CD4-positive, alpha-beta T cell treated with Interleukin-21 for 1 hour (primary cell): ENCODE results near the gene NFAM1.
A peak's percentile ranks its signal among the peaks of the same experiment; 100 is the strongest.

Source experiments
- DNase-seq: peaks from one replicate; pipeline ENCODE4 v3.0.0-alpha.2; 2020

The NFAM1 gene

DNA sequence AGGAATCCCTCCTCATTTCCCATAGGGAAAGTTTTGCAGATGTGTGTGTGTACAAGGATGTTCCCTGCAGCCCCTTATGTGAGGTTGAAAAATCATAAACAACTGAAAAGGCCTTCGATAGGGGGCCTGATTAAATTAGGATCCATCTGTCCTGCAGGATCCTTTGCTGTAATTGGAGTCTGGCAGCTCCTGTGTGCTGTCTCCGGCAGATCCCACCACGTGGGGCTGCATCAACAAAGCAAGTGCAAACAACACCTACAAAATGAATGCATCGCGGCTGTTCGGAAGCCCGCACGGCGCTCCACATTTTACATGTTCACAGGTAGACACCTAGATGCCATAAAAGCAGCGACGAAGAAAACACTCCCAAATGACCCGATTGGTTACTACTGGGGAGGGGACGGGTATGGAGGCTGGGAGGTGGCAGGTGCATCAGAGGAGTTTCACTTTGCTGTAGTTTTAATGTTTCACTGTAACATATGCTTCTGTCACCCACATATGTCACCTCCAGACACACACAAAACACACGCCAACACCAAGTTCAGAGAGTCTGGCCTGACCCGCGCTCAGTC is 52.2 kb downstream of the NFAM1 start:
- no peak for DNase-seq

DNA sequence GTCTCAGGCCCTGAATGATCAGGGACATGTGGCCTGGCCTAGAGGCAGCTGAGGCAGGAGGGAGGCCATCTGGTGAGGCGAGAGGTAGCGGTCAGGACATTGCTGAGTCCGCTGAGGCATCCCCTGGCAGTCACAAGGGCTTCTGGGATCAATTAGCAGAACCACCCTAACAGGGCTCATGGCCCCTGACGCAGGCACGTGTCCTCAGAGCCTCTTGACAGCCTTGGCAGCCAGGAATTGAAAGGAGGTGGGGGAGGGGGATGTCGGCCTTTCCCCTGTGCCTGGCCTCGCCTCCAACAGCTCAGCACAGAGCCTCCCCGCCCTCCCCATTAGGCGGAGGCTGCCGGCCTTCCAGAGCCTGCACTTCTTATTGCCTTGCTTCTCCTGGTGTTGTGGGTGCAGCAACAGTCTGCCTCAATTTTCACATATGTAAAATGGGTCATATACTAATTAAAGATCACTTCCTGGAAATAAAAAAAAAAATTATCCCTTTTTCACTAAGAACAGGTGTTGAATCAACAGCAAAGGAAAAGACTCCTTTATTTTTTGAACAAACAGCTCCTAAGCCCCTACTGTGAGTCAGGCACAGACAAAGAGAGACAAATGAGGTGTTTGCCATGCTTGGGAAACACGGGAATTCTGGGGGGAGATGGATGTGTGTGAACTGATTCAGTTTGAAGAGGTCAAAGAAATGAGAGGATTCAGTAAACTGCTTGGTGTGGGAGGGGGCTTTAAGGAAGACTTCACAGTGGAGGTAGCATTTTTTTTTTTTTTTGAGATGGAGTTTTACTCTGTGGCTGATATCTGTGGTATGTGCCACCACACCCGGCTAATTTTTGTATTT is 55.3 kb downstream of the NFAM1 start:
- DNase-seq, result no peak

DNA sequence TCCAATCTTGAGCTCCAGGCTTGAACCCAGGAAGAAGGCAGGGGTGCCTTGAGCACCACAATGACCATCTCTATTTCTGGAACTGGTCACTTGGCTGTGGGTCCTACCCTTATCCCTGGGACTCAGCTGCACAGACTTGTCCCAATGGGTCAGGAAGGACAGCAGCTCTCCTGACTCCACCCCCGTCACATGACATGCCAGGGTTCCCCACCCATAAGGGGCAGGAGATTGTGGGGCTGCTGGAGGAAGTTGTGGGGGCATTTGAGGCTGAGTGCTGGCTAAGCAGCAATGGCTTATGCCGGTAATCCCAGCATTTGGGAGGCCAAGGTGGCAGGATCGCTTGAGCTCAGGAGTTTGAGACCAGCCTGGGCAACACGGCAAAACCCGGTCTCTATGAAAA is 56.2 kb downstream of the NFAM1 start:
- no peak for DNase-seq

DNA sequence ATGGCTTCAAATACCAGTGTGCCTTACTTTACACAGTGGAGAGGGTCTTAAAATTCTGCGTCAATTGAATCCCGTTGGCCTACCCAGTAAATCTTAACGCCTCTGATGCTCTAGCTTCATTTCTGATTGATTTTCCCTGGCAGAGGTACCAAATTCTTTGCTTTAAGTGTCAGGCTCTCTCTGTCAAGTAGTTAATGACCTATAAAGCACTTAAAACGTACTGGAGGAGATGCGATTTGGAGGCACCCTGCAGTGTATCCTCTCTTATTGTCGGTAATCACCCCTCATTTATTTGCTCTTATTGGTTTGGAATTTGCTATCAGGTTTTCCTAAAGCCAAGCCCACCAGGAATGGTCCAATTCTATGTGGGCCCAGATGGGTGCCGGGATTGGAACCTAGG is 59.2 kb downstream of the NFAM1 start:
- DNase-seq, result no peak

DNA sequence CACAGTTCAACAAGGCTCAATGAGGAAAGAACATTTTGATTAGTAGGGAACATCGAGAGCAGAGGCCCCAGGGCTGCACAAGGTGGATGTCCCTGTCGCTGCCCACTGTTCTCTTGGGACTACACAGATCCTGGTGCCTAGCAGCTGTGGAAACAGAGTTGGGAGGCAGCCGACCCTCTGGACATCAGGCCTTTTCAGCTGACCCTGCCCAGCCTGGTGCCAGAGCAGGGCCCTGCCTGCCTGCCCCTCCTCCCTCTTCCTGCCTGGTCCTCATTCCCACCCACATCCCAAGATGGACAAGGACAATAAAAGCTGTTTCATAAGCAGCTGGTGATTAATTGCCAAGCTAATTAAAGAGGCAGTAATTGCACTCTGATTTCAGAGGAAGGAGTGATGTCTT is 60.7 kb downstream of the NFAM1 start:
- no peak for DNase-seq

DNA sequence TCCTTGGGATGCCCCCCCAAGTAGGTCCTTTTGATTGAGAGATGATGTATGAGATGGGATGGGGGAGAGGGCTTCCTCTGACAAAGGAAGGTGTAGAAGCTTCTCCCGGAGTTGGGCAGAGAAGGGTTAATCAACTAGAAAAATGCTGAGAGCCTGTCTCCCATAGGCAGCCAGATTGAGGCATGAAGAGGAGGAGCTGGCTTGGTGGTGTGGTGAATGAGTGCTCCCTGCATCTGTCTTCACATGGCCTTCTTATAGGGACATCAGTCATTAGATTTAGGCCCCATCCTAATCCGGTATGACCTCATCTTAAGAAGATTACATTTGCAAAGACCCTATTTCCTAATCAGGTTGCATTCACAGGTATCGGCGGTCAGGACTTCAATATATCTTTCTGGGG is 61.1 kb downstream of the NFAM1 start:
- no peak for DNase-seq

DNA sequence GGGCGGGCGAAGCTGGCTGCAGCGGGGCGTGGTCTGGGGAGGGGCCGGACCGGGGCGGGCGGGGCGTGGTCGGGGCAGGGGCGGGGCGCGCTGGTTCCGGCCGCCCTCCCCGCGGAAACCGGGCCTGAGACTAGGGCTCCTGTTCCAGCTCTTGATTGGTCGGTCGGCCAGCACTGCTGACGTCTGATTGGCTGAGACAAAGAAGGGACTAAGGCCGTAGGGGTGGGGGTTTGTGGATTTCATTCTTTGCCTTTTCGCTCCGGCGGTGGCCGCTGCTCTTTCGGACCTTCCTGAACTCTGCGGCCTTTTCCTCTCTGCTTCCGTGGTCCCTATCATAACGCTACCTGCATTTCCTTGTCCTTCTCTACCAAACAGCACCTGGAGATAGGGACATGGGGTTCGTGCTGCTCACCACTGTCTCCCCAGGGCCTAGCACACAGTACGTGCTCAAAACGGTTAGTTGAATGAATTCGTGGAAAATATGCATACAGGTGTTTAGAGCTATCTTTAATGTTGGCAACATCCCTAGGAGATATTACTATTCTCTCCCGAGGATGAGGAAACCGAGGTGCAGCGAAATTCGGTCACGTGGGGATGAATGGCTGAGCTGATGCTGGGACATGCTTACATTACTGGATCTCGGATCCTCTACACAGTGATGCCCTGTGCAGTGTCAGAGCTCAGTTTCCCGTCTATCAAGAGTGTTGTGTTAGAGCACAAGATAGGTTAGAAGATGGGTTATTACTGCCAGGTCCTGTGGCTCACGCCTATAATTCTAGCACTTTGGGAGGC is 62.8 kb downstream of the NFAM1 start:
- peak; percentile 91 for DNase-seq

DNA sequence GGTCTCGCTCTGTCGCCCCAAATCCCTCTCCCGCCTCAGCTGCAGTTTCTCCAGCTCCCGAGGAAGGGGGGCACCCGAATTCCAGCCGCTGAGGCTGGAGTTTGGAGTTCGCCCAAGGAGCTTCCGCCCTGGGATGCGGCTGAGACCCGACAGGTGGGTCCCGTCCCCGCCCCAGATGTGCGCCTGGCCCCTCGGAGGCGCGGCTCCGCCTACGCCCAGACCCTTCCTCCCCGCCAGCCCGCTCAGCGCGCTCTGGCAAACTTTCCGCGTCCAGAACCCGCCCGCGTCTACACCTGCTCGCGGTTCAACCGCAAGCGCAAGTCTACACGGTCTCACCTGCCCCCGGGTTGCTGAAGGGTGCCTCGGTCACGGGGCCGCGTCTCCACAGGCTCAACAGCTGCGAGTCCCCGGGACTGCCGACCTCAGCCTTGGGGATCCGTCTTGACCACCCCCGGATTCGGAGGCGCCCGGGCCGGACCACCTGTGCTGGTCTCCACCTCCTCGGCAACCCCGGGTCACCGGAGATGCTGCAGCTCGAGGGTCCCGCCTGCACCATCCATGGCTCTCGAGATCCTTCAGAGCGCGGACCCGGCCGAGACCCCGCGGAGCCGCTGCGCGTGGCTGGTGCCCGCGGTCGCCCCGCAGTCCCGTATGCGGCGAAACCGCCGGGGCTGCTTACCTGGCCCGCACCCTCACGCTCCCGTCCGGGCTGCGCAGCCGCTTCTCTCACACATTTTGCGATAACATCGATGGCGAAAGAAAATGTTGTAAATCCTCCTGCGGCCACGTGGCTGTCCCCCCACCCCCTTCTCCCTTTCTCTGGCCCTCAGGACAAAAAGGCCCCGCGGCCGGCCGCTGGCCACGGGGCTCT is 63.6 kb downstream of the NFAM1 start:
- DNase-seq, result peak; percentile 40

DNA sequence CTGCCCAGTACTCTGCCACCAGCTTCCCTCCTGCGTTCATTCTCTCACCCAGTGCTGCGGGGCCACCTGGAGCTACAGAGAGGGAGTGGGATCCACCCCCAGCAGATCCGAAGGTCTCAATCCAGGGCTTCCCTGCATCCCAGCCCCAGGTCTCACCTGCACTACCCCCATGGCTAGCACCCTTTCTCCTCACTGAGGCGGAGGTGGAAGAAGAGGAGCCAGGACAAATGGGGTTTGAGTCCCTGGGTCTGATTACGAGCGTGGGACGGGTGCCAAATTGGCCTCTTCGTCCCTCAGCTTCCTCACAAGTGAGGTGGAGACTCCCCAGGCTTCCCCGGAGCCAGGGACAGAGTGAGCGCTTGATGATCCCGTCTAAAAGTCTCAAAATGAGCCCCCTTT is 64.2 kb downstream of the NFAM1 start:
- DNase-seq, result no peak

DNA sequence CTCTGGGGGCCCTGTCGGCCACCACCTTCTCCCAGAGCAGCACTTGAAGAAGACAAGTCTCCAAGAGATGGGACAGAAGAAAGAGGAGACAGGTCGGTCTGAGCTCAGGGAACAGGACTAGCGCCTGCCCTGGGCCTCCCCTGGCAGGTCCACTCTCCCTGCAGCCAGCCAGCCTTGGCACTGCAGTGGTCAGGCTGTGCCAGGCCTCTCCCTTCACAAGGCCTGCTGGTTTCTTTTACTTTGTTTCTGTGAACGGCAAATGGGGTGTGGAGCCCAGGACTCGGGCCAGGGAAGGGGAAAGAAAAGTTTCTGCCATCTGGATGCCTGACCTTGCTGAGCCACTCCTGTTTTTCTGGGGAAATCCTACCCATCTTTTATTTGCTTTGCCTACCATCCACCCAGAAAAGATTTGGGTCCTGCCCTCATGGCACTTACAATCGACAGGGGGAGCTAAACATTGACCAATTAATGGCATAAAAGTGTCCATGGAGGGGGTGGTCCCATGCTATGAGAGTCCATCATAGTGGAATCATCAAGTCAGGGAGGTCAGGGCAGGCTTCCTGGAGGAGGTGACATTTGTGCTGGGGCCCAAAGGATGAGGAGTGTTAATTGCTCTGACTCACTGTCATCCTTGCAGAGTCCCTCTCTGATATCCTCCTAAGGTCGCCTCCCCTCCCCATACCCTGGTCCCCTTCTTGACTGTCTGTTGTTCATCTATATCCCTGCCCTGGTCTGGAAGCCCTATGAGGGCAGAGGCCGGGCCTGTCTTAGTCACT is 65.2 kb downstream of the NFAM1 start:
- no peak for DNase-seq

DNA sequence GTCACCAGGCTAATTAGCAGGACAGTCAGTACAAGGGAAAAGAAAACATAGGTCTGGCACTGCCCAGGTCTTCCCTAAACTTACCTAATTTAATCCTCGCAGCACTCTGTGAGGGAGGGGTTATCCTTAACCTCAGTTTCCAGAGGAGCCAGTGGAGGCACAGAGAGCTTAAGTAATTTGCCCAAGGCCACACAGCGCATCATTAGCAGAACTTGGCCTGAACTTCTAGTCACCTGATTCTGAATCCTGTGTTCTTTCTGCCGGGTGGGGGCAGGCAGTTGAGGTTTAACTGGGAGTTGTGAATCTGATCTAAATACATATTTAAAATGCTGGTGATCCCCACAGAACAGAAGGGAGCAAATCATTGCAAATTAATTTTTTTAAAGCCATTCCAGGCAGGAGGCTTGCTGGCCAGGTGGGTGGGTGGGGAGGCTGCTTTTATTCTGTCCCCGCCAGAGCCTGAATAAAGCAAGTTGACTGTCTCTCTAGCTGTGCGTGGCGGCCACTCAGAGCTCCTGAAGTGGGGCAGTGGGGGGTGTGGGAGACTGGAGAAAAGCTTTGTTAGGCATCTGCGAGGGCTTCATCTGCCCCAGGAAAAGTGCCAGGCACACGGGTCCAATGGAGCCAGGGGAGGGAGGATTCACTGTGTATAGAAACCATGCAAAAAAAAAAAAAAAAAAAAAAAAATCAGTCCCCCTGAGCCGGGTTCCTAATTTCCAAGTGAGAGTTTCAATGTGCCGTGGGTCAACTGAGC is 66.1 kb downstream of the NFAM1 start:
- DNase-seq, result no peak

DNA sequence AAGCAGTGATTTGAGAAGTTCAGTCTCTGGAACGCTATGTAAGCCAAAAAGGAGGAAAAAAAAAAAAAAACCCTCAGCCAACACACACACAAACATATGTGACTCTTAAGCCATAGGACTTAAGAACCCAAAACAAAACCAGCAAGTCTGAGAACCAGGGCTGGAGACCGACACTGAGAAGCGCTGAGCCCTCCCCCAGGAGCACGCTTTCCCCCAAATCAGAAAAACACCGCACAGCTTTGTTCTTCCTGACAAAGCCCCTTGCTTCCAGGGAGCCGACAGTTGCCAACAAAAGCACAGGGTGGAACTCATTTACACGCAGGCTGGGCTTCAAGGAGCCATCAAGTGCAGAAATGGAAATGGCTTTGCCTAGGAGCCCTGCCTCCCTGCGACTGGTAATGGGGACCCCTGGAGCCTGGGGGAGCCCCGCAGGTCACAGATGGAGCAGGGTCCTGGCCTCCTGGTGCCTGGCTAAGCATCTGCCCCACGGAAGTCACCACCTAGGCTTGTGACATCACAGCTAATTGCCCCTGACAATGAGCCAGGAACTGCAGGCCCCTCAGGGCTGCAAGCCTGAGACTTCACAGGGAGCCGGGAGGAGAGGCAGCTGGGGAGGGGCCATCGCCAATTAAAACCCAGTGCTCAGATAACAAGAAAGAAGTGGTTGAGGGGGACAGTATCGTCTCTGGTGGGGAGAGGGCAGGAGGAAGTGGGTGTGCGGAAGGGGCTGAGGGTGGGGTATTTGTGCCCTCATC is 66.9 kb downstream of the NFAM1 start:
- no peak for DNase-seq

DNA sequence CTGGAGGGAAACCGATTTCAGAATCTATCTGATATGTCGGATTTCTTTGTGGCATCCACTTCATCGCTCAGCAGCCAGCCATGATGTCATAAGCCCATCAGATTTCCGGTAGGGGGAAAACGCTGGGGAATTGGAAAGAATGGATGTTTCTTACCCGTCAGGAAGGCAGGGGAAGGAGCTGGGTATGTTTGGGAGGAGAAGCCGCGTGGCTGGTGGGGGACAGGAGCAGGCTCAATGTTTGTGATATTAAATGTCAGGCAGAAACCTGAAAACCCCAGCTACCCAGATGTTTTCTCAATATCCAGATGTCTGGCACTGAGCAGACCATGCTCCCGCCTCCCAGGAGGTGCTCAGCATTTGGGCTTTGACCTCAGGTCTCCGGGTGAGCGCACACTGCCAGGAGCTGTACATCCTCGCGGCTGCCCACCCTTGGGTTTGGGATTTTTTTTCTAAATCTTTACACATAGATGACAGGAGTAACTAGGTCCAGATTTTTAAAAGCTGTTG is 67.5 kb downstream of the NFAM1 start:
- no peak for DNase-seq

DNA sequence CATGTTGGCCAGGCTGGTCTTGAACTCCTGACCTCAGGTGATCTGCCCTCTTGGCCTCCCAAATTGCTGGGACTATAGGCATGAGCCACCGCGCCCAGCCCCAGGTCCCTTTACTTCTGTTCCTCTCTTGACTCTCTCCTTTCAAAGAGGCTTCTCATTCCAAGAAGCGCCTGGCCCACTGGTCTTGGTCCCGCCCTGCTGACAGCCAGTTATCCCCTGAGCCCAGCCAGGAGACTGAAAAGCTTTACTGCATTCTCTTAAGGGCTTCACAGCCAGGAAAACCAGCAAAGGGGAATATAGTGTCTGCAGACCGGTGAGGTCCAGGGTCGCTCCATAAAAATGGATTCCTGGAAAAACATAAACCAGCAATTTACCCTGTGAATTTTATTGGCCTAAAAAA is 68.3 kb downstream of the NFAM1 start:
- no peak for DNase-seq

DNA sequence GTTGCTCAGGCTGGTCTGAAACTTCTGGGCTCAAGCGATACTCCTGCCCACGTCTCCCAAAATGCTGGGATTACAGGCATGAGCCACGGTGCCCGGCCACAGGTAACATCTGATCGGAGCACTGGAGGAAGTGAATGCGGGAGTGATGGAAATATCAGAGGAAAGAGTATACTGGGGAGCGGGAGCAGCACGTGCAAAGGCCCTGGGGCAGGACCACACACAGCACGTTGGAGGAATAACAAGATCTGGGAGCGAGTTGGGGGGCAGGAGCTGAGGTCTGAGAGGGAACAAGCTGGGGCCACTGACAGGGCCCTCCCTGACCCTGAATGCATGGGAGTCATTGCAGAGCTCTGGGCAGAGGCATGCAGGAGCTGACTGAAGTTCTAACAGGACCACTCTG is 70.7 kb downstream of the NFAM1 start:
- no peak for DNase-seq

DNA sequence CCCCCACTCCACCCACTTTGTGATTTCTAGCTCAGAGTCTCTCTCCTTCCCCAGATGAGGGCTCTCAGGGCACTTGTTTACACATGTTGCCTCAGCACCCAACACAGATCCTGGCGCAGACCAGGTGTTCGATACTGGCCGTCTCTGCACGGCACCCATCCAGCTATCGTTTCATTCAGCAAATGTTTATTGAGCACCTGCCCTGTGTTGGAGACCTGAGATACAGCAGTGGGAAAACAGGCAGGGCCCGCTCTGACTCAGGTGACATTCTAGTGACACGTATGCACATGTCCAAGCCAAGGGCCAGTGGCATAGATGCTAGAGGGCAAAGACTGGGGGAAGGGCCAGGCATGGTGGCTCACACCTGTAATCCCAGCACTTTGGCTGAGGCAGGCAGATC is 71.9 kb downstream of the NFAM1 start:
- no peak for DNase-seq

DNA sequence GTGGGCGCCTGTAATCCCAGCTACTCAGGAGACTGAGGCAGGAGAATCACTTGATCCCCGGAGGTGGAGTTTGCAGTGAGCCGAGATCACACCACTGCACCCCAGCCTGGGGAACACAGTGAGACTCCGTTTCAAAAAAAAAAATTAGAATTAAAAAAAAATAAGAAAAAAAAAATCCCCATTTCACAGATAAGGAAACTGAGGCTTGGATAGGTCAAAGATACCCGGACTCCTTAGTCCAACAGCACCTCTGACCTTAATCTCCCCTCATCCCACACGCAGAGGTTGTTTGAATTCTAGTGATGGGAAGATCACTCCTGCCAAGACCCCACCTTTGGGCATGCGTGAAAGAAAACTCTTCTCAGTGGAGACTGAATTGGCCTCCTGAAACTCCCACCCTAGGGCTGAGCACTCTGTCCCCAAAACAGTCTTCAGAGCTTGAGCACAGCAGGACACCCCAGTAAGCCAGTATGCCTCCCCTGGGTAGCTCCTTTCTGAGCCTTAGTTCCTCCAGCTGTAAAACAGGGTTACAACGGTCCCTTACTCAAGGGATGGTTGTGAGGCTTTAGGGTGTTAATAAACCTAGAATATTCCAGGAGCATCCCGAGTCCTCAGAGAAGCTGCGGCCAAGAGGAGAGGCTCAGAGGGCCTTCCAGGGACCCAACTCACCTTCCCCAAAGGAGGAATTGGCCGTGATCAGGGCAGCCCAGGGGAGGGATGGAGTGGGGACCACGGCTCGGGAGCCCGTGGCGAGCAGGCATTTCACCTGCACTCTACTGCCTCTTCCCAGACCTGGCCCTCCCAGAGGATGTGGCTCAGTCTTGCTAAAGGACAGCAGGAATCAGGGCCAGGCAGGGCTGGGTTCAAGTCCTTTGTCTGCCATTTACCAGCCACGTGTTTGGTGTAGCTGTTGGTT is 73.3 kb downstream of the NFAM1 start:
- DNase-seq, result no peak

DNA sequence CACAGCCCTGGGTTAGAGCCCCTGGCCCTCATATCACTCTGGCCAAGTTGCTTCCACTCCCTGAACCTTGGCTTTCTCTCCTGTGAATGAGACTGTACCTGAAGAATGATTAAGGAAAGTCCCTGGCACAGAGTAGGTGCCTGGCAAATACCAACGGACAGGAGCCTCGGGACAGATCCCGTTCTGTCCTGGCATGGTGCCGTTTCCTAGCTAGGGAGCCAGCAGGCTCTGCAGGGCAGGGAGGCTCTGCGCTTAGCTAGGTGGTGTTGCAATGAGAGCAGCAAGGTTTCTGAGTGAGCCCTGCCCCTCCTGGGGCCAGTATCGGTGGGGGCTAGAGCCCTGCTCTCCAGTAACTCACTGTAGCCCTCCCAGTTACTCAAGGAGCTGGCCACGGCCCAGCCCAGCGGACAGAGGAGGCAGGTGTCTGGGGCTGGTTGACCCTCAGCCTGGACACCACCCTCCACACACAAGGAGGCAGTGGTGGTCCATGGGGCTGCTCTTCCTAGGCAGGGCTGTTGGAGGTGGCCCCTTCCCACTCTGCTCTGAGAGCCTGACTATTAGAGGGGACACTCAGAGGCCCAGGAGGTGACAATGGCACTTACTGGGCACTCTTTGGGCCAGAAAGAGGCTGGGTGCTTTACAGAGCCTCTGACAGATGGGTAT is 74.4 kb downstream of the NFAM1 start:
- DNase-seq, result no peak

DNA sequence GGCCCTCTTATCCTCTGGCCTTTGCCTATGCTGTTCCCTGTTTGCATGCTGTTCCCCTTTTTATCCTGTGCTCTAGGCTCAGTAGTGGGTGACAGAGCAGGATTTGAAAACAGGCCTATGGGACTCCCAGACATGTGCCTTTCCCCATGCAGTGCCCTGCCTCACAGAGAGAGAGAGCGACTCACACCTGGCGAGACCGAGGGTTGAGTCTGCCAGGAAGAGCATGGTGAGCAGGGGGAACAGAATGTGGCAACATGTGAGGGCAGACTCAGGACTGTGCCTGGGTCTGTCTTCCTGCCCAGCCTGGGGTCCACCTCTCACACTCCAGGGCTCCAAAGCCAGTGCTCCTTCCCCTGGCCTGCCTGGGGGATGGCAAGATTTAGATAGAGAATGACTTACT is 75.0 kb downstream of the NFAM1 start:
- no peak for DNase-seq
